ENCODE data around the gene AGAP3. TPM values are rescaled to one million over a fixed set of nuclear protein-coding genes. Genes with fewer than 3 reads are reported as not detected.

AGAP3 gene
- total and polyA plus RNA-seq, 2 donors (not counting 1 experiment from before 2014, with no cell fraction given) = 21.1 to 22.3 TPM

- intact Hi-C loops (cut with micrococcal nuclease) = no loop called here
- 79% methylated on average over 2 of the region's 3 CpGs for WGBS (ENCODE audit: insufficient coverage)
- H3K4me3 ChIP-seq (ENCODE audit: control extremely low read depth in 1 of 5, extremely low read depth in 1 of 5, insufficient read depth in 1 of 5, low read depth in 2 of 5, low read length in 4 of 5) = no peak overlapping the region
- ChIA-PET POLR2A (no interaction called here), CTCF (no interaction called here)
- no peaks in the 10 kb centered on the region for H3K4me1 ChIP-seq (ENCODE audit: control insufficient read depth in 2 of 2, insufficient read depth in 2 of 2, low read length in 2 of 2)
- H3K79me2 ChIP-seq (ENCODE audit: control insufficient read depth, insufficient read depth, low read length) = no peaks in the 10 kb centered on the region
- ATAC-seq (ENCODE audit: low read depth) (no peak), DNase-seq (no peak)
- H3K9me3 ChIP-seq (ENCODE audit: control extremely low read depth in 1 of 3, control insufficient read depth in 2 of 3, insufficient read depth in 1 of 3, low read length in 2 of 3) = no peaks in the 10 kb centered on the region
- Mint-ChIP-seq H3K4me3 (no peak overlapping the region), H3K27me3 (peaks cover 20% of the 10 kb centered on the region), H3K27ac (no peak overlapping the region), H3K9me3 (ENCODE audit: insufficient read depth) (no peaks in the 10 kb centered on the region), H3K4me1 (no peaks in the 10 kb centered on the region)
- H3K4me2 ChIP-seq (replicated peaks; ENCODE audit: low read depth, low read length, poor library complexity, severe bottlenecking) = no peak overlapping the region
- no peaks in the 10 kb centered on the region for H4K20me1 ChIP-seq (ENCODE audit: control insufficient read depth, insufficient read depth, low read length, poor library complexity, severe bottlenecking)
- H3K9ac ChIP-seq (ENCODE audit: low read length) = no peak overlapping the region
- no peak for TF ChIP-seq CTCF (IDR thresholded peaks at IDR 0.05)
- TF ChIP-seq EZH2 (IDR thresholded peaks at IDR 0.05; ENCODE audit: borderline replicate concordance, insufficient read depth, low read depth, low read length, poor library complexity, severe bottlenecking) = no peak
- H3K36me3 ChIP-seq (replicated peaks in 1 of 2; ENCODE audit: control extremely low read depth in 1 of 2, control insufficient read depth in 1 of 2, extremely low read depth in 1 of 2, insufficient read depth in 2 of 2, low read length in 1 of 2) = no peaks in the 10 kb centered on the region
- H2AFZ ChIP-seq (ENCODE audit: insufficient read depth, low read depth, low read length, poor library complexity, severe bottlenecking) = no peak overlapping the region
- no peak overlapping the region for H3K27ac ChIP-seq (ENCODE audit: low read length in 2 of 2)
- peaks cover 0 to 27% (median 4%) of the 10 kb centered on the region in 4 experiments for H3K27me3 ChIP-seq (replicated peaks in 1 of 4; ENCODE audit: control extremely low read depth in 1 of 4, control insufficient read depth in 3 of 4, insufficient read depth in 4 of 4, low read length in 3 of 4)
These were observed 60.5 kb downstream of the AGAP3 start for GRCh38 chr7:151146761-151147160.

GRCh38 chr7:151148319-151149259 lies 62.3 kb downstream of the AGAP3 start:
- POLR2A ChIA-PET = no interaction called here
- WGBS (ENCODE audit: insufficient coverage) = 65% methylated on average over 21 of the region's 22 CpGs
- Histone ChIP-seq H3K27me3 (replicated peaks in 1 of 4; ENCODE audit: control extremely low read depth in 1 of 4, control insufficient read depth in 3 of 4, insufficient read depth in 4 of 4, low read length in 3 of 4) (peaks cover 0 to 35% (median 9%) of the 10 kb centered on the region in 4 experiments), H3K9ac (ENCODE audit: low read length) (no peak overlapping the region), H2AFZ (ENCODE audit: insufficient read depth, low read depth, low read length, poor library complexity, severe bottlenecking) (no peak overlapping the region), H3K4me3 (ENCODE audit: control extremely low read depth in 1 of 5, extremely low read depth in 1 of 5, insufficient read depth in 1 of 5, low read depth in 2 of 5, low read length in 4 of 5) (no peak overlapping the region), H3K9me3 (ENCODE audit: control extremely low read depth in 1 of 3, control insufficient read depth in 2 of 3, insufficient read depth in 1 of 3, low read length in 2 of 3) (no peaks in the 10 kb centered on the region), H3K79me2 (ENCODE audit: control insufficient read depth, insufficient read depth, low read length) (no peaks in the 10 kb centered on the region), H4K20me1 (ENCODE audit: control insufficient read depth, insufficient read depth, low read length, poor library complexity, severe bottlenecking) (no peaks in the 10 kb centered on the region), H3K36me3 (replicated peaks in 1 of 2; ENCODE audit: control extremely low read depth in 1 of 2, control insufficient read depth in 1 of 2, extremely low read depth in 1 of 2, insufficient read depth in 2 of 2, low read length in 1 of 2) (no peaks in the 10 kb centered on the region), H3K4me1 (ENCODE audit: control insufficient read depth in 2 of 2, insufficient read depth in 2 of 2, low read length in 2 of 2) (no peaks in the 10 kb centered on the region), H3K27ac (ENCODE audit: low read length in 2 of 2) (no peak overlapping the region), H3K4me2 (replicated peaks; ENCODE audit: low read depth, low read length, poor library complexity, severe bottlenecking) (no peak overlapping the region)
- intact Hi-C loops (cut with micrococcal nuclease) = no loop called here
- ATAC-seq (ENCODE audit: low read depth) = no peak
- H3K4me3 Mint-ChIP-seq = no peak overlapping the region
- H3K4me1 Mint-ChIP-seq = no peaks in the 10 kb centered on the region
- no peak for DNase-seq
- CTCF ChIA-PET = interaction anchor here (0.9 kb wide), 1 partner anchor 19 kb away, joined by 4 read pairs; the partner anchor contains the start of gene GBX1
- no peak for TF ChIP-seq CTCF (IDR thresholded peaks at IDR 0.05)
- no peak for TF ChIP-seq EZH2 (IDR thresholded peaks at IDR 0.05; ENCODE audit: borderline replicate concordance, insufficient read depth, low read depth, low read length, poor library complexity, severe bottlenecking)
- H3K27me3 Mint-ChIP-seq = peaks cover 20% of the 10 kb centered on the region
- no peak overlapping the region for H3K27ac Mint-ChIP-seq
- no peaks in the 10 kb centered on the region for H3K9me3 Mint-ChIP-seq (ENCODE audit: insufficient read depth)
